ENCODE results near the gene PDK4. TPM values are rescaled to one million over a fixed set of nuclear protein-coding genes. Genes with fewer than 3 reads are reported as not detected.
"Not testable (repeated sequence)": the region's sequence is repeated elsewhere in the genome, so short reads cannot be mapped to it uniquely, and the experiment has no call there.

The PDK4 gene
- total and polyA plus RNA-seq, 4 experiments from 2014 or later: 0.35 to 0.44 TPM; not detected in 2

GRCh38 chr7:95614442-95614940 lies 18.2 kb upstream of the PDK4 start:
- H3K4me3 Mint-ChIP-seq: no peak overlapping the region
- Histone ChIP-seq H3K27ac (ENCODE audit: low read depth, low read length) (no peak overlapping the region), H3K9me3 (ENCODE audit: control insufficient read depth in 1 of 2, low read length in 2 of 2) (no peaks in the 10 kb centered on the region), H3K4me1 (ENCODE audit: insufficient read depth, low read length) (no peaks in the 10 kb centered on the region), H3K4me3 (ENCODE audit: low read length in 2 of 2) (no peak overlapping the region), H3K36me3 (ENCODE audit: insufficient read depth, low read length) (no peaks in the 10 kb centered on the region), H3K27me3 (ENCODE audit: insufficient read depth, low read length) (no peaks in the 10 kb centered on the region)
- H3K36me3 Mint-ChIP-seq: no peaks in the 10 kb centered on the region
- DNase-seq: no peak
- ChIA-PET CTCF (ENCODE audit: partially characterized antibody) (no interaction called here), POLR2A (ENCODE audit: partially characterized antibody) (no interaction called here)
- no peak overlapping the region for H3K27ac Mint-ChIP-seq
- peaks cover 0 to 13% (median 9%) of the 10 kb centered on the region in 8 donors for H3K9me3 Mint-ChIP-seq
- H3K27me3 Mint-ChIP-seq: peaks cover 0 to 4% of the 10 kb centered on the region in 2 donors
- no peaks in the 10 kb centered on the region for H3K4me1 Mint-ChIP-seq
- intact Hi-C loops (cut with micrococcal nuclease): no loop called here

GRCh38 chr7:95611224-95611623 lies 14.9 kb upstream of the PDK4 start:
- Mint-ChIP-seq H3K27ac (no peak overlapping the region), H3K36me3 (no peaks in the 10 kb centered on the region), H3K9me3 (peaks cover 0 to 22% (median 11%) of the 10 kb centered on the region in 8 donors), H3K27me3 (peaks cover 0 to 5% of the 10 kb centered on the region in 2 donors), H3K4me1 (no peaks in the 10 kb centered on the region), H3K4me3 (no peak overlapping the region)
- no peaks in the 10 kb centered on the region for H3K9me3 ChIP-seq (ENCODE audit: control insufficient read depth in 1 of 2, low read length in 2 of 2)
- no peak overlapping the region for H3K4me3 ChIP-seq (ENCODE audit: low read length in 2 of 2)
- H3K36me3 ChIP-seq (ENCODE audit: insufficient read depth, low read length): no peaks in the 10 kb centered on the region
- POLR2A ChIA-PET (ENCODE audit: partially characterized antibody): no interaction called here
- CTCF ChIA-PET (ENCODE audit: partially characterized antibody): no interaction called here
- no peaks in the 10 kb centered on the region for H3K27me3 ChIP-seq (ENCODE audit: insufficient read depth, low read length)
- no peak overlapping the region for H3K27ac ChIP-seq (ENCODE audit: low read depth, low read length)
- intact Hi-C loops (cut with micrococcal nuclease): no loop called here
- DNase-seq: no peak
- no peaks in the 10 kb centered on the region for H3K4me1 ChIP-seq (ENCODE audit: insufficient read depth, low read length)

GRCh38 chr7:95609277-95609971 lies 13.1 kb upstream of the PDK4 start:
- Mint-ChIP-seq H3K4me1 (no peaks in the 10 kb centered on the region), H3K27me3 (peaks cover 0 to 5% of the 10 kb centered on the region in 2 donors), H3K36me3 (no peaks in the 10 kb centered on the region), H3K4me3 (no peak overlapping the region), H3K9me3 (peaks cover 0 to 19% (median 13%) of the 10 kb centered on the region in 8 donors), H3K27ac (no peak overlapping the region)
- Histone ChIP-seq H3K27me3 (ENCODE audit: insufficient read depth, low read length) (no peaks in the 10 kb centered on the region), H3K36me3 (ENCODE audit: insufficient read depth, low read length) (no peaks in the 10 kb centered on the region), H3K4me1 (ENCODE audit: insufficient read depth, low read length) (no peaks in the 10 kb centered on the region), H3K27ac (ENCODE audit: low read depth, low read length) (no peak overlapping the region), H3K4me3 (ENCODE audit: low read length in 2 of 2) (no peak overlapping the region), H3K9me3 (ENCODE audit: control insufficient read depth in 1 of 2, low read length in 2 of 2) (no peaks in the 10 kb centered on the region)
- intact Hi-C loops (cut with micrococcal nuclease): no loop called here
- ChIA-PET POLR2A (ENCODE audit: partially characterized antibody) (no interaction called here), CTCF (ENCODE audit: partially characterized antibody) (no interaction called here)
- no peak for DNase-seq

GRCh38 chr7:95608359-95609173 lies 12.2 kb upstream of the PDK4 start:
- Histone ChIP-seq H3K27ac (ENCODE audit: low read depth, low read length) (no peak overlapping the region), H3K27me3 (ENCODE audit: insufficient read depth, low read length) (no peaks in the 10 kb centered on the region), H3K4me3 (ENCODE audit: low read length in 2 of 2) (no peak overlapping the region), H3K36me3 (ENCODE audit: insufficient read depth, low read length) (no peaks in the 10 kb centered on the region), H3K9me3 (ENCODE audit: control insufficient read depth in 1 of 2, low read length in 2 of 2) (no peaks in the 10 kb centered on the region), H3K4me1 (ENCODE audit: insufficient read depth, low read length) (no peaks in the 10 kb centered on the region)
- H3K27me3 Mint-ChIP-seq: peaks cover 0 to 5% of the 10 kb centered on the region in 2 donors
- H3K4me1 Mint-ChIP-seq: no peaks in the 10 kb centered on the region
- no peak overlapping the region for H3K4me3 Mint-ChIP-seq
- ChIA-PET CTCF (ENCODE audit: partially characterized antibody) (no interaction called here), POLR2A (ENCODE audit: partially characterized antibody) (no interaction called here)
- DNase-seq: no peak
- peaks cover 0 to 15% (median 8%) of the 10 kb centered on the region in 8 donors for H3K9me3 Mint-ChIP-seq
- H3K27ac Mint-ChIP-seq: no peak overlapping the region
- intact Hi-C loops (cut with micrococcal nuclease): no loop called here
- no peaks in the 10 kb centered on the region for H3K36me3 Mint-ChIP-seq

GRCh38 chr7:95607561-95607960 lies 11.2 kb upstream of the PDK4 start:
- H3K27me3 ChIP-seq (ENCODE audit: insufficient read depth, low read length): no peaks in the 10 kb centered on the region
- Mint-ChIP-seq H3K4me1 (no peaks in the 10 kb centered on the region), H3K36me3 (no peaks in the 10 kb centered on the region), H3K27me3 (peaks cover 0 to 5% of the 10 kb centered on the region in 2 donors), H3K9me3 (peaks cover 0 to 13% (median 6%) of the 10 kb centered on the region in 8 donors), H3K27ac (no peak overlapping the region), H3K4me3 (no peak overlapping the region)
- no peaks in the 10 kb centered on the region for H3K9me3 ChIP-seq (ENCODE audit: control insufficient read depth in 1 of 2, low read length in 2 of 2)
- no peaks in the 10 kb centered on the region for H3K4me1 ChIP-seq (ENCODE audit: insufficient read depth, low read length)
- no peak overlapping the region for H3K4me3 ChIP-seq (ENCODE audit: low read length in 2 of 2)
- intact Hi-C loops (cut with micrococcal nuclease): no loop called here
- ChIA-PET CTCF (ENCODE audit: partially characterized antibody) (no interaction called here), POLR2A (ENCODE audit: partially characterized antibody) (no interaction called here)
- DNase-seq: no peak
- H3K27ac ChIP-seq (ENCODE audit: low read depth, low read length): no peak overlapping the region
- H3K36me3 ChIP-seq (ENCODE audit: insufficient read depth, low read length): no peaks in the 10 kb centered on the region

GRCh38 chr7:95605275-95605674 lies 9.0 kb upstream of the PDK4 start:
- peaks cover 0 to 13% (median 4%) of the 10 kb centered on the region in 8 donors for H3K9me3 Mint-ChIP-seq
- no peak overlapping the region for H3K4me3 ChIP-seq (ENCODE audit: low read length in 2 of 2)
- no peaks in the 10 kb centered on the region for H3K9me3 ChIP-seq (ENCODE audit: control insufficient read depth in 1 of 2, low read length in 2 of 2)
- H3K27me3 ChIP-seq (ENCODE audit: insufficient read depth, low read length): no peaks in the 10 kb centered on the region
- DNase-seq: no peak
- peak overlapping the region in 1 of 7 donors; percentile 24 for H3K27ac Mint-ChIP-seq
- peaks cover 2 to 3% of the 10 kb centered on the region in 2 donors for H3K27me3 Mint-ChIP-seq
- H3K4me1 ChIP-seq (ENCODE audit: insufficient read depth, low read length): no peaks in the 10 kb centered on the region
- H3K4me1 Mint-ChIP-seq: no peaks in the 10 kb centered on the region
- no peaks in the 10 kb centered on the region for H3K36me3 ChIP-seq (ENCODE audit: insufficient read depth, low read length)
- no peaks in the 10 kb centered on the region for H3K36me3 Mint-ChIP-seq
- intact Hi-C loops (cut with micrococcal nuclease): no loop called here
- H3K4me3 Mint-ChIP-seq: no peak overlapping the region
- POLR2A ChIA-PET (ENCODE audit: partially characterized antibody): no interaction called here
- no peak overlapping the region for H3K27ac ChIP-seq (ENCODE audit: low read depth, low read length)
- CTCF ChIA-PET (ENCODE audit: partially characterized antibody): no interaction called here

GRCh38 chr7:95604811-95605210 lies 8.5 kb upstream of the PDK4 start:
- CTCF ChIA-PET (ENCODE audit: partially characterized antibody); H3K27ac ChIP-seq (ENCODE audit: low read depth, low read length); DNase-seq; H3K4me1 Mint-ChIP-seq; H3K9me3 ChIP-seq (ENCODE audit: control insufficient read depth in 1 of 2, low read length in 2 of 2); H3K36me3 ChIP-seq (ENCODE audit: insufficient read depth, low read length); H3K27me3 Mint-ChIP-seq; H3K36me3 Mint-ChIP-seq; H3K27me3 ChIP-seq (ENCODE audit: insufficient read depth, low read length); intact Hi-C loops (cut with micrococcal nuclease); H3K4me1 ChIP-seq (ENCODE audit: insufficient read depth, low read length); H3K4me3 ChIP-seq (ENCODE audit: low read length in 2 of 2); H3K4me3 Mint-ChIP-seq; POLR2A ChIA-PET (ENCODE audit: partially characterized antibody): not testable (repeated sequence)
- Mint-ChIP-seq H3K27ac (peak overlapping the region in 1 of 7 donors; percentile 24), H3K9me3 (peaks cover 0 to 13% (median 6%) of the 10 kb centered on the region in 8 donors)
